Liver (tissue), 9 donors: Measurements from ENCODE around the gene ZFP69B. TPM values are rescaled to one million over a fixed set of nuclear protein-coding genes. Genes with fewer than 3 reads are reported as not detected.

Source experiments
- DNase-seq: peaks from one replicate; pipeline ENCODE4 v3.0.0-alpha.2; 2017; ENCODE audit warnings: low spot score
- H3K27ac ChIP-seq, 2 donors: one replicate each; pipeline ENCODE4 v1.7.0; 2013; ENCODE audit warnings: inconsistent platforms in 2 of 2, low read length in 2 of 2, control low read depth in 1 of 2, low read depth in 1 of 2, mild to moderate bottlenecking in 1 of 2
- H3K27me3 ChIP-seq, 4 donors: one replicate each; pipeline versions ENCODE4 v1.6.1 to v1.7.0; 2013; ENCODE audit warnings: low read length in 3 of 4, inconsistent platforms in 1 of 4, mild to moderate bottlenecking in 1 of 4, moderate library complexity in 1 of 4; ENCODE audit not compliant: control insufficient read depth in 4 of 4, insufficient read depth in 4 of 4
- H3K36me3 ChIP-seq, 4 donors: one replicate each; pipeline versions ENCODE4 v1.6.1 to v1.7.0; 2013; ENCODE audit warnings: low read length in 3 of 4, mild to moderate bottlenecking in 3 of 4, low read depth in 1 of 4, moderate library complexity in 1 of 4; ENCODE audit not compliant: control insufficient read depth in 4 of 4, insufficient read depth in 3 of 4
- H3K4me1 ChIP-seq, 4 donors: one replicate each; pipeline versions ENCODE4 v1.6.1 to v1.7.0; 2013; ENCODE audit warnings: low read length in 3 of 4, mild to moderate bottlenecking in 3 of 4, moderate library complexity in 1 of 4; ENCODE audit not compliant: control insufficient read depth in 4 of 4, insufficient read depth in 4 of 4
- H3K4me3 ChIP-seq, 3 donors: one replicate each; pipeline versions ENCODE4 v1.6.1 to v1.7.0; 2013; ENCODE audit warnings: low read length in 3 of 3, control low read depth in 1 of 3, low read depth in 1 of 3, mild to moderate bottlenecking in 1 of 3
- H3K9ac ChIP-seq, 2 donors: one replicate each; pipeline ENCODE4 v1.7.0; 2013; ENCODE audit warnings: low read length in 2 of 2, mild to moderate bottlenecking in 2 of 2, moderate library complexity in 2 of 2, control low read depth in 1 of 2, low read depth in 1 of 2
- H3K9me3 ChIP-seq, 4 donors: one replicate each; pipeline versions ENCODE4 v1.6.1 to v1.7.0; 2013; ENCODE audit warnings: low read length in 3 of 4; ENCODE audit not compliant: control insufficient read depth in 4 of 4
- ATF3 ChIP-seq: IDR thresholded peaks from 2 replicates; pipeline ENCODE4 v1.6.1; 2016; ENCODE audit warnings: antibody characterized with exemption
- EGR1 ChIP-seq, 2 donors: IDR thresholded peaks; 2 replicates each; pipeline ENCODE4 v1.6.1; 2016 to 2018; ENCODE audit warnings: antibody characterized with exemption in 2 of 2, low read depth in 2 of 2
- FOXA1 ChIP-seq: IDR thresholded peaks from 2 replicates; pipeline ENCODE4 v1.6.1; 2016; ENCODE audit warnings: antibody characterized with exemption
- FOXA2 ChIP-seq: IDR thresholded peaks from 2 replicates; pipeline ENCODE4 v1.6.1; 2016; ENCODE audit warnings: antibody characterized with exemption
- GABPA ChIP-seq, 2 donors: IDR thresholded peaks in 1 of 2; conservative IDR thresholded peaks in 1 of 2; 2 replicates each; pipeline ENCODE4 v1.6.1; 2016; ENCODE audit warnings: antibody characterized with exemption in 2 of 2, mild to moderate bottlenecking in 1 of 2, moderate library complexity in 1 of 2
- HNF4G ChIP-seq: IDR thresholded peaks from 2 replicates; pipeline ENCODE4 v1.6.1; 2016; ENCODE audit warnings: antibody characterized with exemption
- JUND ChIP-seq, 2 donors: IDR thresholded peaks; 2 replicates each; pipeline ENCODE4 v1.6.1; 2016; ENCODE audit warnings: antibody characterized with exemption in 2 of 2
- NR2F2 ChIP-seq: IDR thresholded peaks from 2 replicates; pipeline ENCODE4 v1.6.1; 2016; ENCODE audit warnings: antibody characterized with exemption
- RAD21 ChIP-seq, 2 donors: IDR thresholded peaks; 2 replicates each; pipeline ENCODE4 v1.6.1; 2016; ENCODE audit warnings: antibody characterized with exemption in 2 of 2, mild to moderate bottlenecking in 2 of 2
- REST ChIP-seq: IDR thresholded peaks from 2 replicates; pipeline ENCODE4 v1.6.1; 2016; ENCODE audit warnings: antibody characterized with exemption, mild to moderate bottlenecking
- RXRA ChIP-seq, 2 donors: IDR thresholded peaks; 2 replicates each; pipeline ENCODE4 v1.6.1; 2017 to 2018; ENCODE audit warnings: antibody characterized with exemption in 2 of 2, mild to moderate bottlenecking in 1 of 2
- TAF1 ChIP-seq: conservative IDR thresholded peaks from 2 replicates; pipeline ENCODE4 v1.6.1; 2016; ENCODE audit warnings: antibody characterized with exemption, mild to moderate bottlenecking
- ZBTB33 ChIP-seq: IDR thresholded peaks from 2 replicates; pipeline ENCODE4 v1.6.1; 2016; ENCODE audit warnings: antibody characterized with exemption
- WGBS: extraction: QIAGEN DNeasy Blood & Tissue Kit; methylation state at CpG from one replicate; pipeline ENCODE4 v1.1.7; 2013; 5-methylcytosine and 5-hydroxymethylcytosine counted together
- polyA plus RNA-seq, 2 donors: library from polyadenylated mRNA; stranded (reverse) in 1 of 2; unstranded in 1 of 2; fragments of 200-250 nt in 1 of 2; fragments of >200 nt in 1 of 2; fragmentation: Nextera tagmentation in 1 of 2; extraction: Ambion mirVana in 1 of 2; gene quantifications; one replicate each; pipeline versions ENCODE4 v1.2.1 to v1.2.3, GENCODE V29; 2013 to 2015
- total RNA-seq, 2 donors: library from RNA; depleted of rRNA; stranded (reverse); fragments of >200 nt; gene quantifications; one replicate each; pipeline ENCODE4 v1.2.3, GENCODE V29; 2014
- donor health status: healthy.
- donor health status: healthy.
- donor health status: healthy.
- donor health status: healthy.
- donor health status: healthy.

The ZFP69B gene
- total and polyA plus RNA-seq, 4 donors, result 0.19 to 0.92 (median 0.62) TPM

GRCh38 chr1:40478276-40478675 is 28.0 kb downstream of the ZFP69B start:
- H3K9ac ChIP-seq, result no peak overlapping the region
- 70% methylated on average over 2 of the region's 2 CpGs for WGBS
- H3K4me3 ChIP-seq, result peak overlapping the region in 1 of 3 donors; percentile 95
- TF ChIP-seq EGR1 (IDR thresholded peaks at IDR 0.05; ENCODE audit: low read depth in 2 of 2), result no peak
- TF ChIP-seq REST, result no peak
- TF ChIP-seq NR2F2, result no peak
- TF ChIP-seq TAF1, result no peak
- TF ChIP-seq RXRA (IDR thresholded peaks at IDR 0.05), result no peak
- no peak for TF ChIP-seq GABPA (IDR thresholded peaks at IDR 0.05 in 1 of 2, conservative IDR thresholded peaks at IDR 0.05 in 1 of 2)
- TF ChIP-seq FOXA1, result no peak
- TF ChIP-seq RAD21 (IDR thresholded peaks at IDR 0.05), result no peak
- no peak for TF ChIP-seq ATF3
- TF ChIP-seq FOXA2, result no peak
- no peak for DNase-seq
- H3K36me3 ChIP-seq, result peaks cover 3 to 8% (median 5%) of the 10 kb centered on the region in 4 donors
- no peaks in the 10 kb centered on the region for H3K27me3 ChIP-seq
- no peak overlapping the region for H3K27ac ChIP-seq
- H3K9me3 ChIP-seq, result peaks cover 0 to 12% (median 3%) of the 10 kb centered on the region in 4 donors
- peaks cover 0 to 12% (median 4%) of the 10 kb centered on the region in 4 donors for H3K4me1 ChIP-seq

DNA sequence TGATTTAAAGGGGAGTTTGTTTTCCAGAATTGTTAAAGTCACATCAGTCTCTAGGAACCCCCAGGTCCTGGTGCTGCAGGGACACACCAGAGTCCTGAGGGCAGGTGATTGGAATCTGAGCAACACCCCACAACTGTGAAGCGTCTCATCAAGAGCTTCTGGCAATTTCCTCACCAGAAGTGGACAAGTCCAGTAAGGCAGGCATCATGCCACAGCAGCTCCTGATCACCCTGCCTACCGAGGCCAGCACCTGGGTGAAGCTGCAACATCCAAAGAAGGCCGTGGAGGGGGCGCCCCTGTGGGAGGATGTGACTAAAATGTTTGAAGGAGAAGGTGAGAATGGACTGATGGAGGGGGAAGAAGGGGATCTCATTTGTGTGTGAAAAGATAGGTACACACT is 28.9 kb downstream of the ZFP69B start:
- H3K27ac ChIP-seq, result no peak overlapping the region
- peaks cover 4 to 8% (median 5%) of the 10 kb centered on the region in 4 donors for H3K36me3 ChIP-seq
- H3K4me1 ChIP-seq, result peaks cover 0 to 12% (median 4%) of the 10 kb centered on the region in 4 donors
- no peak overlapping the region for H3K4me3 ChIP-seq
- no peaks in the 10 kb centered on the region for H3K27me3 ChIP-seq
- WGBS, result 95% methylated on average over 4 of the region's 4 CpGs
- TF ChIP-seq ZBTB33 (no peak), FOXA2 (no peak), JUND (IDR thresholded peaks at IDR 0.05) (no peak), HNF4G (no peak), NR2F2 (no peak), RAD21 (IDR thresholded peaks at IDR 0.05) (no peak)
- peaks cover 0 to 13% (median 3%) of the 10 kb centered on the region in 4 donors for H3K9me3 ChIP-seq
- H3K9ac ChIP-seq, result no peak overlapping the region
- DNase-seq, result no peak
